Measurements from ENCODE around the gene GARNL3.
A peak's percentile ranks its signal among the peaks of the same experiment; 100 is the strongest.

Gene GARNL3

DNA sequence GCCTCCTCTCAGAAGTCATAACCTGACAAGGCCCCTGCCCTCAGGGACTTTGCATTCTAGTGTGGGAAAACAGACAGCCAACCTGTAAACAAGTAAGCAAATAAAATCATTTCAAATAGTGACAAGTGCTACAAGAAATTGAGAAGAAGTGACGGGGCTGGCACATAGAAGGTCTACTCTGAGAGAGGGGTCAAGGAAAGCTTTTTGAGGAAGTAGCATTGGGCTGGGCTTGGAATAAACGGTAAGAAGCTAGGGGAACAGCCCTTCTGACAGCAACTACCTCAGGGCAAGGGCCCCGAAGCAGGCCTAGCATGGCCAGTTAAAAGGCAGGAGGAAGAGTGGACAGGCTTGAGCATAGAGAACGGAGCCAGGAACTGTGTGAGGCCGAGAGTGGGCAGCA is 127.6 kb downstream of the GARNL3 start:
- intact Hi-C loops (cut with micrococcal nuclease): no loop called here
- Mint-ChIP-seq H3K9me3 (no peaks in the 10 kb centered on the region), H3K27ac (no peak overlapping the region), H3K4me3 (no peak overlapping the region), H3K27me3 (peaks cover 16% of the 10 kb centered on the region), H3K36me3 (ENCODE audit: low read depth) (no peaks in the 10 kb centered on the region), H3K4me1 (ENCODE audit: low read depth) (peaks cover 35% of the 10 kb centered on the region)

- Mint-ChIP-seq H3K27me3 (peaks cover 20% of the 10 kb centered on the region), H3K27ac (no peak overlapping the region), H3K4me1 (ENCODE audit: low read depth) (peaks cover 34% of the 10 kb centered on the region), H3K9me3 (no peaks in the 10 kb centered on the region), H3K36me3 (ENCODE audit: low read depth) (peaks cover 1% of the 10 kb centered on the region), H3K4me3 (no peak overlapping the region)
- intact Hi-C loops (cut with micrococcal nuclease): no loop called here
These were observed 128.4 kb downstream of the GARNL3 start for GRCh38 chr9:127392976-127393375.

GRCh38 chr9:127393645-127394044 is 129.1 kb downstream of the GARNL3 start:
- intact Hi-C loops (cut with micrococcal nuclease): no loop called here
- H3K4me1 Mint-ChIP-seq (ENCODE audit: low read depth): peaks cover 34% of the 10 kb centered on the region
- H3K27me3 Mint-ChIP-seq: peaks cover 26% of the 10 kb centered on the region

DNA sequence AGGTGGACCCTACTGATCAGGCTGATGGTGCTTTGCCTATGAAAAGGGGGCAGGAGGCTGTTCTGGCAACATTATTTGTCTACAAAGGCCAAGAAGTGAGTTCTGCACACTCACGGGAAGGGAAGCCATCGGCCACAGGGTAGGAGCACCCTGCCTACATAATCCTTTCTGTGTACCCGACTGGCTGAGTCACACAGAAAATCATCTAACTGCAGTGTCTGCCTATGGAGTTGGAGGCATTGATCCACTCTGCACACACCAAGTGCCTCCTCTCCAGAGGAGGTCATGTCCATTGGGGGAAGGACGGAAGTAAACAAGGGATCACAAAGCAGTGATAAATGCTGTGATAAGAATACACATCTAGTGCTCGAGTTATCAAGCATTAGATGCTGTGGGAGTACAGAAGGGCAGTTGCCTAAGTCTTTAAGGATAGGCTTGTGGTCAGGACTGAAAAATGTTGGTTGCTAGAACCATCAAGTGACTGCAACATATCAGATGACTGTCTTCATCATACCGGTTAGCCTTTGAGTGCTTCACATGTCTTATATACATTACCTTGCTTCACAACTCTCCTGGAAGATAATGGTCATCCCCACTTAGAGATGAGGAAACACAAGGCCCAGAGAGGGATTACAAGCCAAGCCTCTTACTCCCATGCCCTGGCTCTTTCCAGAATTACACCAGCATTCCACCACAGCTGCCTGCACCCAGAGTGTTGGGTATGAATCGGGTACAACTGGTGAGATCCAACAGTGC is 131.1 kb downstream of the GARNL3 start:
- Mint-ChIP-seq H3K27me3 (peaks cover 24% of the 10 kb centered on the region), H3K27ac (no peak overlapping the region), H3K36me3 (ENCODE audit: low read depth) (peaks cover 18% of the 10 kb centered on the region), H3K4me3 (peak overlapping the region; percentile 81), H3K4me1 (ENCODE audit: low read depth) (peaks cover 34% of the 10 kb centered on the region), H3K9me3 (no peaks in the 10 kb centered on the region)
- intact Hi-C loops (cut with micrococcal nuclease): loop anchor here (2.0 to 5.0 kb wide), 2 partner anchors 55 to 168 kb away; partner anchors contain the start of genes LRSAM1 and RPL12

More at GRCh38 chr9:127393645-127394044, 129.1 kb downstream of the GARNL3 start:
- H3K4me3 Mint-ChIP-seq: no peak overlapping the region
- peaks cover 7% of the 10 kb centered on the region for H3K36me3 Mint-ChIP-seq (ENCODE audit: low read depth)
- H3K9me3 Mint-ChIP-seq: no peaks in the 10 kb centered on the region
- no peak overlapping the region for H3K27ac Mint-ChIP-seq

- peaks cover 23% of the 10 kb centered on the region for H3K36me3 Mint-ChIP-seq (ENCODE audit: low read depth)
- peak overlapping the region; percentile 81 for H3K4me3 Mint-ChIP-seq
- H3K9me3 Mint-ChIP-seq: no peaks in the 10 kb centered on the region
- H3K27ac Mint-ChIP-seq: peak overlapping the region; percentile 80
- peaks cover 34% of the 10 kb centered on the region for H3K4me1 Mint-ChIP-seq (ENCODE audit: low read depth)
- peaks cover 24% of the 10 kb centered on the region for H3K27me3 Mint-ChIP-seq
- intact Hi-C loops (cut with micrococcal nuclease): loop anchor here (2.0 to 5.0 kb wide), 2 partner anchors 54 to 169 kb away; partner anchors contain the start of genes LRSAM1 and RPL12
These were observed 131.8 kb downstream of the GARNL3 start for GRCh38 chr9:127396253-127396807.

- Mint-ChIP-seq H3K4me1 (ENCODE audit: low read depth) (peaks cover 33% of the 10 kb centered on the region), H3K27ac (peak within 1 kb of the TSS; percentile 80), H3K4me3 (peak within 1 kb of the TSS; percentile 81), H3K36me3 (ENCODE audit: low read depth) (peaks cover 30% of the 10 kb centered on the region), H3K9me3 (no peaks in the 10 kb centered on the region), H3K27me3 (peaks cover 24% of the 10 kb centered on the region)
- intact Hi-C loops (cut with micrococcal nuclease): loop anchor here (1.0 to 5.0 kb wide), 3 partner anchors 27 to 170 kb away; partner anchors contain the start of genes LRSAM1, RPL12 and ZNF79
These were observed 132.5 kb downstream of the GARNL3 start, which contains the start of gene SLC2A8 for GRCh38 chr9:127396808-127397645. SLC2A8 (plus strand) TSS chr9:127397169; CDS start chr9:127397231, 62 bp downstream.

GRCh38 chr9:127397646-127398274 is 133.2 kb downstream of the GARNL3 start:
- H3K27ac Mint-ChIP-seq: peak overlapping the region; percentile 80
- peaks cover 26% of the 10 kb centered on the region for H3K4me1 Mint-ChIP-seq (ENCODE audit: low read depth)
- no peaks in the 10 kb centered on the region for H3K9me3 Mint-ChIP-seq
- H3K36me3 Mint-ChIP-seq (ENCODE audit: low read depth): peaks cover 37% of the 10 kb centered on the region
- intact Hi-C loops (cut with micrococcal nuclease): loop anchor here (1.0 to 5.0 kb wide), 3 partner anchors 27 to 170 kb away; partner anchors contain the start of genes LRSAM1, RPL12 and ZNF79
- H3K4me3 Mint-ChIP-seq: peak overlapping the region; percentile 79
- H3K27me3 Mint-ChIP-seq: peaks cover 24% of the 10 kb centered on the region

DNA sequence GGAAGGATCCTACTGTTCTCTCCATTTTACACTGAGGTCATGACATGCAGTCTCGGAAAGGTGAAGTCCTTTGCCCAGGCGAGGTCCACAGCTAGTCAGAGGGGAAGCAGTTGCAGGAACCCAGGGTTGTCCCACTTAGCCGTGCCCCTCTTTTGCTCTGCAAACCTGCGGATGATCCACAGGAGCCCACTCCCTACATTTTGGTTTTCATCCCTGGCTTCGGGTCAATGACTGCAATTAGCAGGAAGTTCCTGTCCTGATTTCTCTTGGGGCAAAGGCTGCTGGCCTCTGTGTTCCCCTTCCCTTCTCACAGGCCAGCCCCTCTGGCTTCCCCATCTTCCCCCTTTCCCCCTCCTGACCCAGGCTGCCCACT is 133.7 kb downstream of the GARNL3 start:
- peaks cover 24% of the 10 kb centered on the region for H3K27me3 Mint-ChIP-seq
- H3K4me1 Mint-ChIP-seq (ENCODE audit: low read depth): peaks cover 25% of the 10 kb centered on the region
- peak overlapping the region; percentile 79 for H3K4me3 Mint-ChIP-seq
- peaks cover 42% of the 10 kb centered on the region for H3K36me3 Mint-ChIP-seq (ENCODE audit: low read depth)
- peak overlapping the region; percentile 80 for H3K27ac Mint-ChIP-seq
- H3K9me3 Mint-ChIP-seq: no peaks in the 10 kb centered on the region
- intact Hi-C loops (cut with micrococcal nuclease): loop anchor here (5.0 kb wide), 1 partner anchor 171 kb away; no protein-coding TSS in a partner anchor

DNA sequence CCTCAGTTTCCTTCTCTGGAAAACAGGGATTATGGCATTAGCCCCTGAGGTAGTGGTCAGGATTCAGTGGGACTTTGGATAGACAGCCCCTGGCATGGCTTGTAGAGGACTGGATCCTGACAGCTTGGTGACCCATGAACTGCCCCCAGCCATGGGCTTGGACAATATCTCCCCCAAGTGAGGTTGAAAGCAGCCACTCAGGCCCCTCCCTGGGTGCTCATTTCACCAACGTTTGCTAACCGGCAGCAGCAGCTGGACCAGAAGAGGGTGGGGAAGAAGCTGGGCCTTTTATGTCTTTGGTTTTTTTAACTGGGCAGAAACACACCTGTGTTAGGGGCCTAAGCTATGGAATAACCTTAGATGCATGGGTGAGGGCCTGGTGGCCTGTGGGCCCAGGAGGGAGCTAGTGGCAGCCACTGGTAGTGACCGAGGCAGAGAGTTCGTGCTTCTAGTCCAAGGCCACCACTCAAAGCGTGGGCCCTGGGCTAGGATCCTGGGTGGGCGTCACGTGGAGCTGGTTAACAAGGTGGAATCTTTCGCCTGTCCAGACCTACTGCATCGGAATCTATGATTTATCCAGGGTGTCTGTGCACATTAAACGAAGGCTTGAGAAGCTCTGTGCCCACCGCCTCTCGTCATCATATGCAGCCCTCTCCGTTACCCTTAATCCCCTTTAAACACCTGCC is 134.3 kb downstream of the GARNL3 start:
- Mint-ChIP-seq H3K27me3 (peaks cover 24% of the 10 kb centered on the region), H3K4me1 (ENCODE audit: low read depth) (peaks cover 25% of the 10 kb centered on the region), H3K9me3 (no peaks in the 10 kb centered on the region), H3K4me3 (peak overlapping the region; percentile 79), H3K36me3 (ENCODE audit: low read depth) (peaks cover 48% of the 10 kb centered on the region), H3K27ac (peak overlapping the region; percentile 80)
- intact Hi-C loops (cut with micrococcal nuclease): loop anchor here (5.0 kb wide), 1 partner anchor 172 kb away; no protein-coding TSS in a partner anchor

DNA sequence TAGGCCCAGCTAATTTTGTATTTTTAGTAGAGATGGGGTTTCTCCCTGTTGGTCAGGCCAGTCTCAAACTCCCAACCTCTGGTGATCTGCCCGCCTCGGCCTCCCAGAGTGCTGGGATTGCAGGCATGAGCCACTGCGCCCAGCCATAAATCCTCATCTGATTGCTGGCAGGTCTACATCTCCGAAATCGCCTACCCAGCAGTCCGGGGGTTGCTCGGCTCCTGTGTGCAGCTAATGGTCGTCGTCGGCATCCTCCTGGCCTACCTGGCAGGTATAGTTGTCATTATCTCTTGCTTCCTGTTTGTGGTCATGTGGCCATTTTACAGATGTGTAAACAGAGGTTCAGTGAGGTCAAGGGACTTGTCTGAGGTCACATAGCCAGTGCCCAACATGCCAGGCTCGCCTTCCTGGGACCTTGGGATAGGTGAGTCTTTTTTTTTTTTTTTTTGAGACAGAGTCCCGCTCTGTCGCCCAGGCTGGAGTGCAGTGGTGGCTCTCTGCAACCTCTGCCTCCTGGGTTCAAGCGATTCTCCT is 135.2 kb downstream of the GARNL3 start:
- H3K27me3 Mint-ChIP-seq: peaks cover 24% of the 10 kb centered on the region
- H3K4me3 Mint-ChIP-seq: no peak overlapping the region
- H3K36me3 Mint-ChIP-seq (ENCODE audit: low read depth): peaks cover 58% of the 10 kb centered on the region
- no peak overlapping the region for H3K27ac Mint-ChIP-seq
- no peaks in the 10 kb centered on the region for H3K9me3 Mint-ChIP-seq
- intact Hi-C loops (cut with micrococcal nuclease): loop anchor here (5.0 kb wide), 1 partner anchor 173 kb away; no protein-coding TSS in a partner anchor
- H3K4me1 Mint-ChIP-seq (ENCODE audit: low read depth): peaks cover 25% of the 10 kb centered on the region

GRCh38 chr9:127402401-127403090 is 138.0 kb downstream of the GARNL3 start:
- Mint-ChIP-seq H3K27ac (no peak overlapping the region), H3K9me3 (no peaks in the 10 kb centered on the region), H3K4me3 (no peak overlapping the region), H3K27me3 (peaks cover 12% of the 10 kb centered on the region), H3K4me1 (ENCODE audit: low read depth) (peaks cover 14% of the 10 kb centered on the region), H3K36me3 (ENCODE audit: low read depth) (peaks cover 85% of the 10 kb centered on the region)
- intact Hi-C loops (cut with micrococcal nuclease): no loop called here

GRCh38 chr9:127403507-127404192 is 139.1 kb downstream of the GARNL3 start:
- Mint-ChIP-seq H3K27me3 (peaks cover 2% of the 10 kb centered on the region), H3K36me3 (ENCODE audit: low read depth) (peaks cover 79% of the 10 kb centered on the region), H3K4me3 (no peak overlapping the region), H3K27ac (no peak overlapping the region), H3K9me3 (no peaks in the 10 kb centered on the region), H3K4me1 (ENCODE audit: low read depth) (peaks cover 5% of the 10 kb centered on the region)
- intact Hi-C loops (cut with micrococcal nuclease): no loop called here

All from dendritic cell treated with granulocyte-macrophage colony-stimulating factor and Interleukin-4, amounts not matched to agents 40 ng/mL and 50 ng/mL, for 4 days (primary cell).